Hematopoietic multipotent progenitor cell treated with erythropoietin and hydrocortisone succinate and interleukin-3 and kit ligand, for 17 days (in vitro differentiated cells): Measurements from ENCODE around the gene ABCD3.
"Not testable (repeated sequence)": the region's sequence is repeated elsewhere in the genome, so short reads cannot be mapped to it uniquely, and the experiment has no call there.

Experiments
- DNase-seq: peaks from one replicate; pipeline ENCODE4 v3.0.0-alpha.2; 2015; ENCODE audit warnings: low spot score

The ABCD3 gene

DNA sequence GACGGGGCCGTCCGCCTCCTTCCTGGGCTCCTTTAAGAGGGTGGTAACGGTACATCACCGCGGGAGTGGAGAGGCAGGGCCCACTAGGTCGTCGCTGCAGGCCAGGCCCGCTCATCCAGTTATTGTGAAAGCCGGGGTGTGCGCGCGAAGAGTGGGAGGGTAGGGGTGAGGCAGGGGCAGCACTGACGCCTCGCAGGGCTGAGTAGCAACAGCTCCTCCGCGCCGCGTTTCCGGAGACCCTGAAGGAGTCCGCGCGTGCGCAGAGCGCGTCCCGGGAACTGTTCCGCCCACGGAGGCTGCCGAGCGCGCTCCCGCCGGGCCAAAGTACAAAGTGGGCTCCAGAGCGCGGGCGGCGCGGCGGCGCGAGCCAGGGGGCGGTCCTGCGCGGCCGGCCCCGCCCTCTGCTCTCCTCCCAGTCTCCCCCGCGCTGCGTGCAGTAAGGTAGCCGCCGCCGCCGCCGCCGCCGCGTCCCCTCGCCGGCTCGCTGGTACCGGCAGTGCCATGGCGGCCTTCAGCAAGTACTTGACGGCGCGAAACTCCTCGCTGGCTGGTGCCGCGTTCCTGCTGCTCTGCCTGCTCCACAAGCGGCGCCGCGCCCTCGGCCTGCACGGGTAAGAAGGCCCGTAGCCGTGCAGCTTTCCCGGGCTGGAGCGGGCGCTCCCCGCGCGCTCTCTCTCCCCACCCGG, at the start of gene ABCD3:
Gene ABCD3 (plus strand): TSS at position 412 of the 686 bp plus-strand sequence. CDS start 90 bp downstream, at position 502.
- DNase-seq: peak; percentile 91

DNA sequence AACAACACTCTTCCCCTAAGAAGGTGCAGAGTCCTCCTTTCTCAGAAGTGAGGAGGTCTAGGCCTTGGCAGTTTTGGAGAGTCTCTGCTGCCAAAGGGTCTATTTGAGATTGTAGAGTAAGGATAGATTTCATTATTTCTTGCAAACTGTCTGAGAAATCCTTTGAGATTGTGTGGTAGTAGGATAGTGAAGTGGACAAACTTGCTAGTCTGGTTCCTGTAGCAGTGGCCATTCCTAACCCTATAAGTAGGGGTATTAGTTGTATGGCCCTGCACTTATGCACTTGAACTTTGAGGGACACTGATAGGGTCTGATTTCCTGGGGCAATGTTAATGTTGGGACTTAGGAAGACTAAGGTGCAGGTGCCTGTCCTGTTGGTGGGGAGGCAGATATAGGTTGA, 45.4 kb upstream of the ABCD3 start:
- DNase-seq: not testable (repeated sequence)

- DNase-seq: not testable (repeated sequence)
These were observed 44.9 kb upstream of the ABCD3 start for GRCh38 chr1:94373311-94373710.

DNA sequence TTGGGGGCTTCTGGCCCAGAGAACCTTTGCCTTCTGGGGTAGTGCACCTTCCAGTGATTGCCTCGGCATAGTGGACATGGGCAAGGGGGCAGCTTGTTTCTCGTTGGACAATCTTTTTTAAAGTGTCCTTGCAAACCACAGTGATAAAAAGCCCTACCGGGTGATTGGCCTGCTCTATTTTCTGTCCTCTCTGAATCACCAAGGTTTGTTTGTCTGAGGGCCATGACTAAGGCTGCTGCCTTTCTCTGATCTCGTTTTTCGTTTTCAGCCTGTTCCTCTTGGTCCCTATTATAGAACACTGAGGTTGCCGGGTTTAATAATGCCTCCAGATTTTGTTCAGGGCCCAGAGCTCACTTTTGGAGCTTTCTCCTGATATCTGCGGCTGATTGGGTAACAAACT, 42.5 kb upstream of the ABCD3 start:
- not testable (repeated sequence) for DNase-seq

GRCh38 chr1:94378493-94378892, 39.7 kb upstream of the ABCD3 start:
- not testable (repeated sequence) for DNase-seq

GRCh38 chr1:94379615-94380014, 38.6 kb upstream of the ABCD3 start:
- DNase-seq: no peak

- DNase-seq: no peak
These were observed 36.0 kb upstream of the ABCD3 start for GRCh38 chr1:94382201-94382600.

GRCh38 chr1:94383966-94384408, 34.2 kb upstream of the ABCD3 start:
- no peak for DNase-seq

GRCh38 chr1:94384485-94385265, 33.5 kb upstream of the ABCD3 start:
- DNase-seq: no peak

- no peak for DNase-seq
These were observed 32.8 kb upstream of the ABCD3 start for GRCh38 chr1:94385308-94385929.

DNA sequence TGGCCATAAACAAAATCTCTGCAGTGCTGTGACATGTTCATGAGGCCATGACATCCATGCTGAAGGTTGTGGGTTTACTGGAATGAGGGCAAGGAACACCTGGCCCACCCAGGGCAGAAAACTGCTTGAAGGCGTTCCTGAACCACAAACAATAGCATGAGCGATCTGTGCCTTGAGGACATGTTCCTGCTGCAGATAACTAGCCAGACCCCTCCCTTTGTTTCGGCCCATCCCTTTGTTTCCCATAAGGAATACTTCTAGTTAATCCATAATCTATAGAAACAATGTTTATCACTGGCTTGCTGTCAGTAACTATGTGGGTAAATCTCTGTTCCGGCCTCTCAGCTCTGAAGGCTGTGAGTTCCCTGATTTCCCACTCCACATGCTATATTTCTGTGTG, 28.9 kb upstream of the ABCD3 start:
- DNase-seq: no peak

DNA sequence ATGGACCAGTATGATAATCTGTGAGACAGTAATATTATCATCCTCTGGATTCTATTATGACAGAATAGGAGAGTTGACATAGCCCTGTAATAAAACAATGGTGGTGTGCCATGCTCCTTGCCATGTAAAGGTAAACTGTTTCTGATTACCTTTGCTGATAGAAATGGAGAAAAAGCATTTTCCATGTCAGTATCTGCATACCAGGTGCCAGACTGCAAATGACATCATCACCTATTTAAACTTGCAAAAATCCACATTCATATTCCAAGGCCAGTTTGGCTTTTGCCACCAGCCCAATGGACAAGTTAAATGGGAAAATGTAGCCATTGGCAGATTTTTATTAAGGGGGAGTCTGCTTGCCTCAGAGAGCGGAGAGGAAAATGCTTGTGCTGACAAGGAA, 23.9 kb upstream of the ABCD3 start:
- no peak for DNase-seq

DNA sequence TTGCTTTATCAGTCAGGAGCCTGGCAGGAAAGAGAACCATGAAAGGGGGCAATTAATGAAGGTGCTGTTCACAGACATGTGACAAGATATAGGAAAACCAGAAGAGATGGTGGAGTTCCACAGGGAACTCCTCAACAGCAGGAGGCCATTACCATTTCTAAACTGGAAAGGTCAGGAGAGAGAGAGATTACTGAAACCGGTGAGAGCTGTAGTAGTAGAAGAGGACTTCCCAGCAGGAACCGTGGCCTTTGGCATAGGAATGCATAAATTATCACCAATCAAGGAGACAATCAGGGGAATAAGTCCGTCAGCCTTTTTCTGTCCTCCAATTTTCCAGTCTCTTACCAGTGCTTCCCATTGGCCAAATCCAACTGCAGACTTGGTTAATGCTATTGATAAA, 23.0 kb upstream of the ABCD3 start:
- DNase-seq: no peak

DNA sequence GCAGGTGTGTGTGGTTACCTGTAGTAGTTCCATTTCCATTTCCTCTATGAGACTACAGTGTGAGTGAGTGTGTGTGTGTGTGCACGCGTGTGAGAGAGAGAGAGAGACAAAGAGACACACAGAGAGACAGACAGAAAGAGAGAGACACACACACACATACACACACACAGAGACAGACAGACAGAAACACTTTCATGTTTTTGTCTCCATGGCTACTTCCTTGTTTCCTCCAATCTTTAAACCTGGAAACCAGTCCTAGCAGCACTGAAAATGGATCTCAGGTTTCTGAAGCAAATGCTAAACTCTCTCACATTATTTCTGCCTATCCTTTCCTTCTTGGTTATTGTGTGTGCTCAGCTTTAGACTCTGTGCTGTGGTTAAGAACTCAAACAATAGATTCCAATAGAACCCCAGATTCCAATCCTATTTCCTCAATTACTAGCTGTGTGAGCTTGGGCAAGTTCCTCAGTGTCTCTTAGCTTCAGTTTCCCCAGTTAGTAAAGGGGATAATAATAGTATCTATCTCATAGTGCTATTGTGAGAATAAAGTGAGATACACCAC, 22.4 kb upstream of the ABCD3 start:
- no peak for DNase-seq

GRCh38 chr1:94396356-94397010, 21.7 kb upstream of the ABCD3 start:
- no peak for DNase-seq

DNA sequence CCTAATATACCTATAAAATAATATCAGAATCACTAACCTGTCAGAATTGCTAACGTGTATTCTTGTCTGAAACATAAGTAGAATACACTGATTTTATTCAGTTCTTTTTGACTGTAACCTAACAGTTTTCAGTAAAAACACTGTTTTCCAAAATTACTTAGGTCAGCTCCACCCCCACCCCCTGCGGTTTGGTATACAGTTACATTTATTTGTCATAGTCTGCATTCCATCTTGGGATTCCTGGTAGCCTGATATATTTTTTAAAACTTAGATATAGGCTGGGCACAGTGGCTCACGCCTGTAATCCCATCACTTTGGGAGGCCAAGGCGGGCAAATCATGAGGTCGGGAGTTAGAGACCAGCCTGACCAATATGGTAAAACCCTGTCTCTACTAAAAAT, 19.8 kb upstream of the ABCD3 start:
- no peak for DNase-seq

DNA sequence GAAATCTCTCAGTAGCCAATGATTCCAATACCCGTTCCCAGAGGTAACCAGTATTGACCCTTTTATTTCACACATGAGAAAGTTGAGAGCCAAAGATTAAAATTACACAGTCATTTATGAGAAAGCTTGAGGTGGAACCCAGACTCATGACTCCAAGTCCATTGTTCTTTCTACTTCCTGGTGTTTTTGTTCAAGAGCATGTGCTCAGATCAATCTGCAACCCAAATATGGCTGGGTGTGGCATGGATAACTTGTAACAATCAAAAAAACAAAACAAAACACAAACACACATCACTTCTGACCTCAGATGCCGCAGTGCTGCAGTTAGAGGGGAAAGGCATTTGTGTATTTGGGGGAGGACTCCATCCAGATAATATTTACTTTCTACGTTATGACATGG, 18.7 kb upstream of the ABCD3 start:
- no peak for DNase-seq

DNA sequence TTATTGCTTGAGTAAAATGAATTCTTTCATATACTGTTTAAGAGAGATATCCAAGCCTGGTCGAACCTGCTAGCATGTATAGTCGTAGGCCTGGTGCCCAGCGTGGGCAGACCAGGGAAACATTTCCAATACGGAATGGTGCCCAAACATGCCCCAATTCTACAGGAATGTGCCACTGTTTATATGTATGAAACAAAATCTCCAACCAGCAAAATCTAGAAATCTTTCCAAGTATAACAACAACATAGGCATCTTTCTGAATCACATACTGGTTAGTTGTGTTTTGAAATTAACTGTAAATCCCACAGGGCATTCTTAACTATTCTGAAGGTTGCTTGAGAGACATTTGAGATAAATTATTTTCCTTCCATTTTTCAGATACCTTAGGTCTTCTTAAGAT, 17.0 kb upstream of the ABCD3 start:
- no peak for DNase-seq

DNA sequence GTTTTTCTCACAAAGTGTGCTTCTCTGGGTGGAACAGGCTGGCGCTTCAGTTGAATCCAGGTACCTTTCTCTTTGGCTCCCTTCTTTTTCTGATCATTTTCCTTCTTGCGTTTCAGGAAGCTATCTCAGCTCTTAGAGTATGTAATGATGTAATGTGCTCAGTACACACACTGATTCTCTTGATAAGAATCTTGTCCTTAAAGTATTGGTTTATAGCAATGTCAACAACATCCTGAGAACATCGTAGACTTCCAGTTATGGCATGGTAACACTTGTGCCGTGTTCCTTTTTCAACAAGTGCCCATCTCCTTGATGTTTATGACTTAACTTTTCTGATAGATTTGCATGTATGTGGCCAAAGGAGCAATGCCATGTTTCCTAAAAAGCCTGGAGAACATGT, 11.7 kb upstream of the ABCD3 start:
- DNase-seq: no peak

DNA sequence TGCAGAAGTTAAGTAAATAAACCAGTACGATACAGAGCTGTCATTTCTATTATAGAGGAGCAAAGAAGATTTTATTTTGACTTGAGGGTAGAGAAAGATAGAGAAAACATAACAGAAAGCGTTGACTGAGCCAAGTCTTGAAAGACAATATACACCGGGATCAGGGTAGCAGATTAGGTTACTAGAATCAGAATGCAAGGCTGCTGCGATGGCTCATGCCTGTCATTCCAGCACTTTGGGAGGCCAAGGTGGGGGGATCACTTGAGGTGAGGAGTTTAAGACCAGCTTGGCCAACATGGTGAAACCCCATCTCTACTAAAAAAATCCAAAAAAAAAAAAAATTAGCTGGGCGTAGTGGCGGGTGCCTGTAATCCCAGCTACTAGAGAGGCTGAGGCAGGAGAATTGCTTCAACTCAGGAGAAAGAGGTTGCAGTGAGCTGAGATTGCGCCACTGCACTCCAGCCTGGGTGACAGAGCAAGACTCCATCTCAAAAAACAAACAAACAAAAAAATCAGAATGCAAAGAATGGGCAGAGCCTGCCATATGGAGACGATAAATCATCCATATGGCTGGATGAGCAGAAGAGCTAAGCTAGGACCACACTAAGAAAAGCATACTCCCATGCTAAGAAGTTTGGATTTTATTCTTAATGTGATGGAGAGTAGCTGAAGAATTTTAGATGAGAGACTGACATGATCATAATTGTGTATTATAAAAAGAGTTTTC, 9.9 kb upstream of the ABCD3 start:
- DNase-seq: no peak

- no peak for DNase-seq
These were observed 7.0 kb upstream of the ABCD3 start for GRCh38 chr1:94411237-94411636.

DNA sequence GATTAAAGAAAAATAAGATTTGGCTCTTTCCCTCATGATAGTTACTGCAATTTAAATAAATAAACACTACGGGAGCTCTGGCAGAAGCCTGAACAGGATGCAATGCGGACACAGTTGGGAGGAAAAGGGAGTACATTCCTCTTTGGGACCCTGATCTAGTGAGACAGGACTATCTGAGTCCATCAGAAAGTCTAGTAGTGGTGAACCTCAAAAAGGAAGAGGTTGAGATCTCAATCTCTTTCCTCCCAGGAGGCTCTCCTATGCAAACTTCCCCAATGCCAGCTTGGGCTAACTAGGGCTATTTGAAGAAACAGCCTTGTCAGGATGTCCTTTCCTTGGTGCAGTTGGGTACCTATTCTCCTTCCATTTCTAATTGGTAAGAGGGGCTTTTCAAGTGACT, 4.9 kb upstream of the ABCD3 start:
- no peak for DNase-seq
